Prostate gland (tissue), 2 donors: ENCODE results near the gene MUC20.
"Not testable (repeated sequence)": the region's sequence is repeated elsewhere in the genome, so short reads cannot be mapped to it uniquely, and the experiment has no call there.

Source experiments
- CTCF ChIP-seq, 4 experiments: fragments of 200-600 bp in 2 of 4; fragments of 450-650 bp in 2 of 4; sonication (generic) in 2 of 4; IDR thresholded peaks; 1 replicate in 3 of 4; 2 replicates in 1 of 4; pipeline ENCODE4 v1.5.1; 2016 to 2019; ENCODE audit warnings: antibody characterized with exemption in 4 of 4, mild to moderate bottlenecking in 2 of 4, moderate library complexity in 2 of 4
- POLR2A ChIP-seq: fragments of 450-650 bp; IDR thresholded peaks from one replicate; pipeline ENCODE4 v1.6.1; 2016; ENCODE audit warnings: antibody characterized with exemption, mild to moderate bottlenecking
- POLR2AphosphoS5 ChIP-seq: sonication (generic); formaldehyde crosslinking; IDR thresholded peaks from one replicate; pipeline ENCODE4 v1.6.1; 2017; ENCODE audit warnings: antibody characterized with exemption

GRCh38 chr3:195684527-195685257 lies 36.1 kb upstream of the MUC20 start:
- not testable (repeated sequence) for TF ChIP-seq CTCF (IDR thresholded peaks at IDR 0.05); POLR2A; POLR2AphosphoS5
